Epithelial cell of proximal tubule (primary cell): ENCODE measurements around the gene ZNF93. TPM values are rescaled to one million over a fixed set of nuclear protein-coding genes. Genes with fewer than 3 reads are reported as not detected.
"Not testable (repeated sequence)": the region's sequence is repeated elsewhere in the genome, so short reads cannot be mapped to it uniquely, and the experiment has no call there.

ENCODE experiments used
- DNase-seq: peaks from one replicate; pipeline ENCODE4 v3.0.0-alpha.2; 2011; ENCODE audit warnings: low read depth
- H3K4me3 ChIP-seq: 2 replicates; pipeline ENCODE4 v1.5.1; 2011; ENCODE audit warnings: low read depth, mild to moderate bottlenecking, low read length
- CTCF ChIP-seq: conservative IDR thresholded peaks from 2 replicates; pipeline ENCODE4 v1.5.1; 2012; ENCODE audit warnings: low read depth, mild to moderate bottlenecking, low read length
- total RNA-seq: library from RNA; depleted of rRNA; stranded (reverse); fragments of >200 nt; gene quantifications from 2 replicates; pipeline ENCODE4 v1.2.3, GENCODE V29; 2015

The ZNF93 gene
- total RNA-seq, 1 donor from 2014 or later, result 14.4 TPM

DNA sequence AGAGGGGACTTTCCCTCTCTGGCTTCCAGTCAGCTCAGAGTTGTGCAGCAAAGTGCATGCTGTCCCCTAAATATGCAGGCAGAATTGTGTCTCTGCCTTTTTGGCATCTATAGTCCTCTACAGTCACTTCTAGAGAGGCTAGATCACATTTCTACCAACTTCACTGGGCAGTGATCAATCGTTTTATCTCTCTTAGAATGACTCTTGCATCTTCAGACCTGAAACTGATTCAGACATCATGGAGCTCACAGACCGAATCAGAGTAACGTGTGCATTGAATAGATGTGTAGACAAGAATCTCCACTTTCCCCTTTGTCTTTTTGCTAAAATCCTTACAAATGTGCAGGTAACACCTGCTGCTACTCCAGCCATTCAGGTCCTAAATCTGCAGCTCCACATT, 28.8 kb upstream of the ZNF93 start:
- no peak for TF ChIP-seq CTCF
- H3K4me3 ChIP-seq, result no peak overlapping the region
- DNase-seq, result no peak

DNA sequence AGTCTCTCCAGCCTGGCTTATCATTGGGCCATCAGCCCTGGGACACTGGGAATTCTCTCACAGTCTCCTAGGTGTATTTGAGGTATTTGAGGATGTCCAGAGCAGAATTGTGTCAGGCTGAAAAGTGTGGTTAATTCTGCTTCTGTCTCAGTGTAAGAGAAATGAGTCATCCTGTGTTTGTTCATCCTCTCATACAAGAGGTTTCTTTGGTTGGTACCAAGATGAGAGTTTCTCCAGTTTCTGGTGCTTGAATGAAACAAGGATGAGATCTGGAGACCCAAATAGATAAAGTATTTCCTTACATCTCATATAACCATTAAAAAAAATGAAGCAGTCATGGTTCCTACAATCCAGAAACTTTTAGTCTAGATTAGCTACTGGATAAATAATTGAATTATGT, 27.4 kb upstream of the ZNF93 start:
- no peak overlapping the region for H3K4me3 ChIP-seq
- no peak for TF ChIP-seq CTCF
- DNase-seq, result no peak

DNA sequence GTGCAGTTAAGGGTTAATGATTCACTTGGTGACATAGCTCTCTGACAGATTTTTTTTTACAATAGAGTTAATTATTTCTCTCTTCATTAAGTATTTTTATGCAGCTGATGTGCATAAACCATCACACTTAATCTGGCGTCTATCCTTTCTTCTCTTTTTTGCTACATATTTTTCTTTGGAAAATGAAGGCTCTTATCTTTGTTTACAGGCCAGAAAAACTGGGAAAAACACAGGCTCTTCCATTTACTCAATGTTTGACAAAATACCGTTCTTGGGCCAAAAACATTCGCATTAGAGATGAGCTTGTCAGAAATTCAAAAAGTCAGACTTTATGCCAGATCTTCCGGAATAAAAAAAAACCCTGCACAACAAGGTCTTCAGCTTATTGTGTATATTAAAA, 23.0 kb upstream of the ZNF93 start:
- DNase-seq, result no peak
- H3K4me3 ChIP-seq, result no peak overlapping the region
- TF ChIP-seq CTCF, result no peak

DNA sequence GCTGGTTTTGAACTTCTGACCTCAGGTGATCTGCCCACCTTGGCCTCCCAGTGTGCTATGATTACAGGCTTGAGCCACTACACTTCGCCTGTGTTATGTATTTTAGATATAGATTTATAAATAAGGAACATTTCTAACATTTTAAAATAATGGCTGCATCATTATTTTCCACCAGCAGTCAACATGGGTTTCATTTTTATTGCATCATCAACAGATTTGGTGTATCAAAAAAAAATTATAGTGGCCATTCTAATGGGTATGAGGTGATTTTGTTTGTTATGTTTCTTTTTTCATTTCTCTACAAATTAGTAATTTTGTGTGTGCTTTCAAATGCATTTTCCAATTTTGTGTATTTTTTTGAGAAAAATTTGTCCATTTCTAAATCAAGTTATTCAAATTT, 16.2 kb upstream of the ZNF93 start:
- no peak for DNase-seq
- TF ChIP-seq CTCF, result no peak
- H3K4me3 ChIP-seq, result no peak overlapping the region

DNA sequence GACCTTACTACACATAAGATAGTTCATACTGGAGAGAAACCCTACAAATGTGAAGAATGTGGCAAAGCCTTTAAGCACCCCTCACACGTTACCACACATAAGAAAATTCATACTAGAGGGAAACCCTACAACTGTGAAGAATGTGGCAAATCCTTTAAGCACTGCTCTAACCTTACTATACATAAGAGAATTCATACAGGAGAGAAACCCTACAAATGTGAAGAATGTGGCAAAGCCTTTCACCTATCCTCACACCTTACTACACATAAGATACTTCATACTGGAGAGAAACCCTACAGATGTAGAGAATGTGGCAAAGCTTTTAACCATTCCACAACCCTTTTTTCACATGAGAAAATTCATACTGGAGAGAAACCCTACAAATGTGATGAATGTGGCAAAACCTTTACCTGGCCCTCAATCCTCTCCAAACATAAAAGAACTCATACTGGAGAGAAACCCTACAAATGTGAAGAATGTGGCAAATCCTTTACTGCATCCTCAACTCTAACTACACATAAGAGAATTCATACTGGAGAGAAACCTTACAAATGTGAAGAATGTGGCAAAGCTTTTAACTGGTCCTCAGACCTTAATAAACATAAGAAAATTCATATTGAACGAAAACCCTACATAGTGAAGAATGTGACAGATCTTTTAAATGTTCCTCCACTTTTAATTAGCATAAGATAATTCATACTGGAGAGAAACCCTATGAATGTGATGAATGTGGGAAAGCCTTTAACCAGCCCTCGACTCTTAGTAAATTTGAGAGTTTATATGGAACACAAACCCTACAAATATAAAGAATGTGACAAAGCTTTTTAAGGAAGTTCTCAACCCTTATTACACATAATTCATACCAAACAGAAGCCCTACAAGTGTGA, 8.4 kb upstream of the ZNF93 start:
- H3K4me3 ChIP-seq, DNase-seq: not testable (repeated sequence)

GRCh38 chr19:19900139-19900728, 512 bp upstream of the ZNF93 start:
- DNase-seq, result peak; percentile 27
- no peak for TF ChIP-seq CTCF
- H3K4me3 ChIP-seq, result peak overlapping the region; percentile 78

GRCh38 chr19:19907551-19907950, 6.8 kb downstream of the ZNF93 start:
- not testable (repeated sequence) for DNase-seq, H3K4me3 ChIP-seq

GRCh38 chr19:19909654-19910053, 8.9 kb downstream of the ZNF93 start:
- no peak overlapping the region for H3K4me3 ChIP-seq
- no peak for DNase-seq
- no peak for TF ChIP-seq CTCF
